HG03103 (cell line): ENCODE data around the gene ANXA4.
"Not testable (repeated sequence)": the region's sequence is repeated elsewhere in the genome, so short reads cannot be mapped to it uniquely, and the experiment has no call there.

Experiments
- ATAC-seq: cut with Tn5 transposase; IDR thresholded peaks from one replicate; pipeline ENCODE4 v1.9.1; 2021; ENCODE audit warnings: low read depth; ENCODE audit not compliant: unreplicated experiment

The ANXA4 gene

GRCh38 chr2:69798909-69799526 is 57.1 kb downstream of the ANXA4 start:
- ATAC-seq: no peak

GRCh38 chr2:69801745-69802290 is 59.9 kb downstream of the ANXA4 start:
- no peak for ATAC-seq

- not testable (repeated sequence) for ATAC-seq
Measured at GRCh38 chr2:69802781-69803367, 60.9 kb downstream of the ANXA4 start.

- no peak for ATAC-seq
Measured at GRCh38 chr2:69804416-69804815, 62.5 kb downstream of the ANXA4 start.

- no peak for ATAC-seq
Measured at GRCh38 chr2:69805887-69806286, 64.0 kb downstream of the ANXA4 start.

- ATAC-seq: no peak
Measured at GRCh38 chr2:69807821-69808540, 66.0 kb downstream of the ANXA4 start.

GRCh38 chr2:69810550-69810949 is 68.6 kb downstream of the ANXA4 start:
- no peak for ATAC-seq

GRCh38 chr2:69811018-69811417 is 69.1 kb downstream of the ANXA4 start:
- no peak for ATAC-seq

- no peak for ATAC-seq
Measured at GRCh38 chr2:69811591-69811990, 69.7 kb downstream of the ANXA4 start.

GRCh38 chr2:69815717-69816116 is 73.8 kb downstream of the ANXA4 start:
- ATAC-seq: no peak

GRCh38 chr2:69816923-69817542 is 75.1 kb downstream of the ANXA4 start:
- ATAC-seq: peak; percentile 61

- no peak for ATAC-seq
Measured at GRCh38 chr2:69817729-69818501, 76.0 kb downstream of the ANXA4 start.

GRCh38 chr2:69827796-69828540 is 86.0 kb downstream of the ANXA4 start:
- no peak for ATAC-seq

- ATAC-seq: peak; percentile 3
Measured at GRCh38 chr2:69828938-69829255, 87.0 kb downstream of the ANXA4 start.

GRCh38 chr2:69829256-69830044 is 87.5 kb downstream of the ANXA4 start, which contains the start of gene GMCL1:
Gene GMCL1 (plus strand): TSS chr2:69829660. CDS start chr2:69829893, 233 bp downstream.
- ATAC-seq: peak; percentile 83

- peak; percentile 16 for ATAC-seq
Measured at GRCh38 chr2:69830045-69830905, 88.3 kb downstream of the ANXA4 start.

GRCh38 chr2:69830906-69831241 is 88.9 kb downstream of the ANXA4 start:
- ATAC-seq: not testable (repeated sequence)

GRCh38 chr2:69831354-69831905 is 89.5 kb downstream of the ANXA4 start:
- no peak for ATAC-seq
